ENCODE results near the gene VAV3. TPM values are rescaled to one million over a fixed set of nuclear protein-coding genes. Genes with fewer than 3 reads are reported as not detected.
A peak's percentile ranks its signal among the peaks of the same experiment; 100 is the strongest.

VAV3 gene
- total and polyA plus RNA-seq, 9 donors = 3.1 to 5.5 (median 4.1) TPM

GRCh38 chr1:107974090-107974489 lies 9.1 kb upstream of the VAV3 start:
- H3K4me3 ChIP-seq (ENCODE audit: low read length) = no peak overlapping the region
- H3K9me3 ChIP-seq (replicated peaks; ENCODE audit: control insufficient read depth, low read depth, low read length) = no peaks in the 10 kb centered on the region
- H3K4me1 ChIP-seq (ENCODE audit: control insufficient read depth, insufficient read depth, low read length) = peaks cover 7% of the 10 kb centered on the region
- no peaks in the 10 kb centered on the region for H3K36me3 ChIP-seq (ENCODE audit: control insufficient read depth, insufficient read depth, low read length)
- no peak overlapping the region for H3K27ac ChIP-seq (ENCODE audit: low read length)
- no CpG with 5 or more reads among the region's 2 CpGs for WGBS (ENCODE audit: insufficient coverage)
- DNase-seq = no peak
- no peaks in the 10 kb centered on the region for H3K27me3 ChIP-seq (ENCODE audit: control insufficient read depth, insufficient read depth, low read length)

DNA sequence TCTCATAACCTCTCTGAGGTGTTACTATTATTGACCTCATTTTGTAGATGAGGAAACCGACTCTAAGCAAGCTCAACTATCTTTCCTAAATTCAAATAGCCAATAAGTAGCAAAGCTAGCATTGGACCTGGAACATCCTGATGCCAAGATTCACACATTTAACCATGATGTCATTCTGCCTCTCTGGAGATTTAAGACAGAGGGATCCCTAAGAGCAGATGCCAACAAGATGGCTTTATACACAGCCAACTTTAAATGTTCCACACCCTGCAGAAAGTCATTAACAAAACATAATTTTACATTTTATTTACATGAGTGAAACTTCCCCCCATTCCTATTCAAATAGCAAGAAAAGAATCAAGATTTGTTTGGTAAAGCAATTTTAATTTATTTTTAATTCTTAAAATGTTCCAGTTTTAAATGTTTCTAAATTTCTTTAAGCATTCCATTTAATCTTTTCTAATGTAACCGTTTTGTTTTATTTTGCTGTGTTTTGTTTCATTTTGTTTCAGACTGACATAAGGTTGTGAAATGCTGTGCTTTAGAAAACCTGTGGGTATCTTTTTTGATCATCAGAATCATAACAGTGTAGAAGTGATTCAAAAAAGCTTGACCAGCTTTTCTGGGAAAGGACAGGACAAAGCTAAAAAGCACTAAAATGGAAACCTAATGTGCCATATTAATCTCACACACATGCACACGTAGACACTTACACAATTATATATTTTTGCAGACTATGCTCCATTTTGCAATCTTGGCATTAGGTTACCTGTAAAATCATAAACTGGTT lies 7.6 kb upstream of the VAV3 start:
- no peak for DNase-seq
- Histone ChIP-seq H3K9me3 (replicated peaks; ENCODE audit: control insufficient read depth, low read depth, low read length) (no peaks in the 10 kb centered on the region), H3K27me3 (ENCODE audit: control insufficient read depth, insufficient read depth, low read length) (no peaks in the 10 kb centered on the region), H3K27ac (ENCODE audit: low read length) (no peak overlapping the region), H3K4me1 (ENCODE audit: control insufficient read depth, insufficient read depth, low read length) (peaks cover 7% of the 10 kb centered on the region), H3K4me3 (ENCODE audit: low read length) (no peak overlapping the region), H3K36me3 (ENCODE audit: control insufficient read depth, insufficient read depth, low read length) (no peaks in the 10 kb centered on the region)
- WGBS (ENCODE audit: insufficient coverage) = 0% methylated on average over 1 of the region's 3 CpGs

- no peak overlapping the region for H3K4me3 ChIP-seq (ENCODE audit: low read length)
- no peak for DNase-seq
- H3K36me3 ChIP-seq (ENCODE audit: control insufficient read depth, insufficient read depth, low read length) = no peaks in the 10 kb centered on the region
- H3K27me3 ChIP-seq (ENCODE audit: control insufficient read depth, insufficient read depth, low read length) = peaks cover 16% of the 10 kb centered on the region
- peaks cover 21% of the 10 kb centered on the region for H3K4me1 ChIP-seq (ENCODE audit: control insufficient read depth, insufficient read depth, low read length)
- H3K9me3 ChIP-seq (replicated peaks; ENCODE audit: control insufficient read depth, low read depth, low read length) = no peaks in the 10 kb centered on the region
- WGBS (ENCODE audit: insufficient coverage) = 72% methylated on average over 5 of the region's 8 CpGs
- no peak overlapping the region for H3K27ac ChIP-seq (ENCODE audit: low read length)
These were observed 1.6 kb upstream of the VAV3 start for GRCh38 chr1:107966550-107966949.

DNA sequence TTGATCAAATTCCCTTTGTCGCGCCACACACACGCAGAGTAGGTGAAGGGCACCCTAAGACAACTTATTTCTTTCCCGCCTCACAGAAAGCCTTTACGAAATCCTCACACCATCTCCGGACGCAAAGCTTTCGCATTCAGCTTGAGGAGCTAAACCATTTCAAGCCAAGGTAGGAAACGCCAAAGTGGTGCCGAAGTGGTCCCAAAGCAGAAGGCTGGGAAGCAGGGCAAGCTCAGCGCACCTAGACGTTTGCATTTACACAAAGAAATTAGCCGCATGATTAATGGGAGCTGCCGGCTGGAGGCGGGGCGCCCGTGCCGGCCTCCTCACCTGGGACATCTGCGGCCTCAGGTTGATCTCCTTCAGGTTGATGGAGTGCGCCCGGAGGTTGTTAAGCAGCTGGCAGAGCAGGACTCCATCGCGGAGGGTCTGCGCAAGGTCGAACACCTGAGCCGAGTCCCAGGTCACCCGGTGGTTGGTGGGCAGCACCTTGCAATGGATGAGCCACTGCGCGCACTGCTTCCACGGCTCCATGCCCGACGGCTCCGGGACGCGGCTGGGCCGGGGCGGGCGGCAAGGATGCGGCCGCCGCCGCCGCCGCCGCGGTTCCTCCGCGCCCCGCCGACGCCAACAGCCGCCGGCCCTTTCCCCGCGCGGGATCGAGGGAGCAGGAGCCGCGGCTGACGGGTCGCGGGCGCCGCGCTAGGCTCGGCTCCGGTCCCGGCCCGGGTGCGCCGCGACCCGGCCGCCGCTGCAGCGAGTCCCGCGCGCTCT lies 457 bp downstream of the VAV3 start:
- no peak for DNase-seq
- Histone ChIP-seq H3K4me3 (ENCODE audit: low read length) (peak overlapping the region; percentile 57), H3K4me1 (ENCODE audit: control insufficient read depth, insufficient read depth, low read length) (peaks cover 21% of the 10 kb centered on the region), H3K27me3 (ENCODE audit: control insufficient read depth, insufficient read depth, low read length) (peaks cover 16% of the 10 kb centered on the region), H3K27ac (ENCODE audit: low read length) (peak overlapping the region; percentile 10), H3K36me3 (ENCODE audit: control insufficient read depth, insufficient read depth, low read length) (no peaks in the 10 kb centered on the region), H3K9me3 (replicated peaks; ENCODE audit: control insufficient read depth, low read depth, low read length) (no peaks in the 10 kb centered on the region)
- under 1% methylated on average over 79 of the region's 79 CpGs for WGBS (ENCODE audit: insufficient coverage)

DNA sequence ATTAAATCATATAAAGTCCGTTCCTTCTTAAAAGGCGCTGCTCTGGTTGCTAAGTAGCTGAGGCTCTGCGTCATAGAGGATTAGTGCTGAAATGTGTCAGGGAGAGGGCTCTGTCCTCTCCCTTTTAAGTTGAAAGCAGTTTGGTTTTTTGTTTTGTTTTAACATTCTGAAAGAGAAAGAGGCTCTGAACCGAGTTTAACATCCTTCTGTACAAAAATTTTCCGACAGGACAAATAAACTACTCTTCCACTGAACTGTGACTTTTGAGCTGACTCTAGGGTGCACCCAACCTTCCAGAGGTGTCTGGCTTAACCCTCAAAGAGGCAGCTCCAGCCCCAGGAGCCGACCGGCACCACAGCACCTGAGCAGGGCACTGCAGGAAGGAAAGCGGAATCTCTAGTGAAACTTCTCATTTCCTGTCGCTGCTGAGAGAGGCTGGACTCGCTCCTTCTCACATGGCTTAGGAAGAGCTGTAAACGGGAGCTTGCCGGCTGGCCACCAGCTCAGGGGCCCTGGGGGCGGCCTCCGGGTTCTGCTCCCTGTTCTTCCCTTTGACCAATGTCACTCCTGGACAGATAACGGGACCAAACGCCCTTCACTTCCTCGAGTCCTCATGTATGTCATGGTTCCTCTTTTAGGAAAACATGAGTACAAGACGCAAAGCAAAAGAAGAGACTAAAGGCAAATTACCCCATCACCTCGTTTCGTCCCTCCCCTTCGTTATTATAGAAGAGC lies 1.2 kb downstream of the VAV3 start:
- peak overlapping the region; percentile 10 for H3K27ac ChIP-seq (ENCODE audit: low read length)
- H3K27me3 ChIP-seq (ENCODE audit: control insufficient read depth, insufficient read depth, low read length) = peaks cover 16% of the 10 kb centered on the region
- WGBS (ENCODE audit: insufficient coverage) = 2% methylated on average over 16 of the region's 21 CpGs
- peaks cover 21% of the 10 kb centered on the region for H3K4me1 ChIP-seq (ENCODE audit: control insufficient read depth, insufficient read depth, low read length)
- no peaks in the 10 kb centered on the region for H3K36me3 ChIP-seq (ENCODE audit: control insufficient read depth, insufficient read depth, low read length)
- no peaks in the 10 kb centered on the region for H3K9me3 ChIP-seq (replicated peaks; ENCODE audit: control insufficient read depth, low read depth, low read length)
- peak overlapping the region; percentile 57 for H3K4me3 ChIP-seq (ENCODE audit: low read length)
- peak; percentile 46 for DNase-seq

- H3K27ac ChIP-seq (ENCODE audit: low read length) = peak overlapping the region; percentile 35
- H3K4me1 ChIP-seq (ENCODE audit: control insufficient read depth, insufficient read depth, low read length) = peaks cover 21% of the 10 kb centered on the region
- peak overlapping the region; percentile 3 for H3K4me3 ChIP-seq (ENCODE audit: low read length)
- H3K36me3 ChIP-seq (ENCODE audit: control insufficient read depth, insufficient read depth, low read length) = no peaks in the 10 kb centered on the region
- H3K9me3 ChIP-seq (replicated peaks; ENCODE audit: control insufficient read depth, low read depth, low read length) = no peaks in the 10 kb centered on the region
- peak; percentile 43 for DNase-seq
- WGBS (ENCODE audit: insufficient coverage) = no CpG with 5 or more reads among the region's 5 CpGs
- peaks cover 16% of the 10 kb centered on the region for H3K27me3 ChIP-seq (ENCODE audit: control insufficient read depth, insufficient read depth, low read length)
These were observed 2.0 kb downstream of the VAV3 start for GRCh38 chr1:107963008-107963407.

DNA sequence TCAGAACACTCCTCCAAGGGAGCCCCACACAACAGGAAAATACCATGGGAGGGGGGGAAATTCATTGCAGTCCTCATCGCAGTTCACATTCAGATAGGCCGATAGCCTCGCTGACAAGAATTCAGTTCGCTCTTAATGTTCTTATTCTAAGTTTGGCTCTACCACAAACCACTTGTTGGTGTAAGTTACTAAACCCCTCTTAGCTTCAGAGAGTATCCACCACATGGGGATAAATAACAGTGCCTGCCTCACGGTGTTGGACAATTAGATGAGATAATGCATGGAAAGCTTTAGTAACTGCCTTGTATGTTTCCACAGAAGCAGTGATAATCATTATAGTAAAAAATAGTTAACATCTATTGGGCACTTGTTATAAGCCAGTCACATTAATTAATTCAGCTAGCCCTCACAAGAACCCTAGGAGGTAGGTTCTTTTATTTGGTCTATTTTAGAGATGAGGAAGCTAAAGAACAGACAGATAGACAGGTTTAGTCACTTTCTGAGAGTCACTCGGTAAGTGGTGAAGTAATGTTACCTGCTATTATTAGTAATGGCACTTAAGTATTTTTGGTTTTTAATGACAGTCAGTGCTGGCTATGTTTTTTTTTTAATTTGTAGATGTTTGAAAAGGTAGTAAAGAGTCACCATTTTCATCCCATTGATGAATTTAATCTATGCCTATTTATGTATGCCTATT lies 10.1 kb downstream of the VAV3 start:
- Histone ChIP-seq H3K9me3 (replicated peaks; ENCODE audit: control insufficient read depth, low read depth, low read length) (no peaks in the 10 kb centered on the region), H3K4me1 (ENCODE audit: control insufficient read depth, insufficient read depth, low read length) (peaks cover 8% of the 10 kb centered on the region), H3K4me3 (ENCODE audit: low read length) (no peak overlapping the region), H3K27me3 (ENCODE audit: control insufficient read depth, insufficient read depth, low read length) (no peaks in the 10 kb centered on the region), H3K27ac (ENCODE audit: low read length) (peak overlapping the region; percentile 23), H3K36me3 (ENCODE audit: control insufficient read depth, insufficient read depth, low read length) (no peaks in the 10 kb centered on the region)
- no CpG with 5 or more reads among the region's 6 CpGs for WGBS (ENCODE audit: insufficient coverage)
- DNase-seq = no peak

GRCh38 chr1:107954126-107954525 lies 10.9 kb downstream of the VAV3 start:
- H3K9me3 ChIP-seq (replicated peaks; ENCODE audit: control insufficient read depth, low read depth, low read length) = no peaks in the 10 kb centered on the region
- H3K27me3 ChIP-seq (ENCODE audit: control insufficient read depth, insufficient read depth, low read length) = no peaks in the 10 kb centered on the region
- H3K4me3 ChIP-seq (ENCODE audit: low read length) = no peak overlapping the region
- DNase-seq = peak; percentile 30
- H3K27ac ChIP-seq (ENCODE audit: low read length) = peak overlapping the region; percentile 23
- H3K4me1 ChIP-seq (ENCODE audit: control insufficient read depth, insufficient read depth, low read length) = peaks cover 8% of the 10 kb centered on the region
- no peaks in the 10 kb centered on the region for H3K36me3 ChIP-seq (ENCODE audit: control insufficient read depth, insufficient read depth, low read length)

DNA sequence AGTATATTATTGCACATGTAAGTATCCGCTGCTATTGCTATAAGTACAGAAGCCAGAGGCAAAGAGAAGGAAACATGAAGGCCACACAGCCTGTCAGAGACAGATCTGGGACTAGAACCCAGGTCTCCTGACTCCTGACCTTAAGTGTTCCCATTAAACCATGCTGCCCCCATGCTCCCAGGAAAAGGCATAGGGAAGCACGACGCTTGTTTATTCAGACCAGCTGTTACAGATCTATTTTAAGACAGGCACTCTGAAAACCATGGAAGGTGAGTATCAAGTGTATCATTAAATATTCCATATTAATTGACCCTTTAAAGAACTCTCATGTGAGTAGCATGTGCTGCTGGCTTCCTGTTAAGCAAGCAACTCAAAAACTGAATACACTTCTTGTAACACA lies 11.4 kb downstream of the VAV3 start:
- Histone ChIP-seq H3K9me3 (replicated peaks; ENCODE audit: control insufficient read depth, low read depth, low read length) (no peaks in the 10 kb centered on the region), H3K4me1 (ENCODE audit: control insufficient read depth, insufficient read depth, low read length) (peaks cover 8% of the 10 kb centered on the region), H3K4me3 (ENCODE audit: low read length) (no peak overlapping the region), H3K27me3 (ENCODE audit: control insufficient read depth, insufficient read depth, low read length) (no peaks in the 10 kb centered on the region), H3K27ac (ENCODE audit: low read length) (peak overlapping the region; percentile 42), H3K36me3 (ENCODE audit: control insufficient read depth, insufficient read depth, low read length) (no peaks in the 10 kb centered on the region)
- WGBS (ENCODE audit: insufficient coverage) = no CpG with 5 or more reads among the region's 3 CpGs
- peak; percentile 42 for DNase-seq
